Measurements from ENCODE around the gene ADGRL3. TPM values are rescaled to one million over a fixed set of nuclear protein-coding genes. Genes with fewer than 3 reads are reported as not detected.

The ADGRL3 gene
- total and polyA plus RNA-seq, 2 donors (not counting 1 experiment from before 2014, with no cell fraction given) = under 0.01 to 0.05 TPM

DNA sequence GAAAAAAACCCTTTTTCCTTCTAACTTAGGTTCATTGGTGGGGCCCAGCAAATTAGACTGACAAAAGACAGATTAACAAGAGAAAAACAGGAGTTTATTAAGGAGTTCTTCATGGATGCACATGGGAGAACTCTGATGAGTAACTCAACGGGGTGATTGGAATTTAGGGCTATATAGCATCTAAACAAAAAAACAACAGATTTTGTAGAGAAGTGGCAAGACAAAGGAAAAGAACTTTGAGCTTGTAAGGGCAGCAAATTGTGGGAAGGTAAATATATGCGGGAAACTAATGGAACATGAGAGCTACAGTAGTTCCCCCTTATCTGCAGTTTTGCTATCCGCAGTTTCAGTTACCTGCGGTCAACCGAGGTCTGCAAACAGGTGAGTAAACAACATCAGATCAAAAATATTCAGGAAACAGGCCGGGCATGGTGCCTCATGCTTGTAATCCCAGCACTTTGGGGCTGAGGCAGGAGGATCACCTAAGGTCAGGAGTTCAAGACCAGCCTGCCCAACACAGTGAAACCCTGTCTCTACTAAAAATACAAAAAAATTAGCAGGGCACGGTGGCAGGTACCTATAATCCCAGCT lies 573.6 kb downstream of the ADGRL3 start:
- no peaks in the 10 kb centered on the region for H3K36me3 ChIP-seq (ENCODE audit: control insufficient read depth, insufficient read depth, low read length)
- no peak overlapping the region for H3K9ac ChIP-seq (ENCODE audit: insufficient read depth, low read length)
- H3K9me3 ChIP-seq (ENCODE audit: control insufficient read depth, insufficient read depth, low read depth, low read length) = no peaks in the 10 kb centered on the region

DNA sequence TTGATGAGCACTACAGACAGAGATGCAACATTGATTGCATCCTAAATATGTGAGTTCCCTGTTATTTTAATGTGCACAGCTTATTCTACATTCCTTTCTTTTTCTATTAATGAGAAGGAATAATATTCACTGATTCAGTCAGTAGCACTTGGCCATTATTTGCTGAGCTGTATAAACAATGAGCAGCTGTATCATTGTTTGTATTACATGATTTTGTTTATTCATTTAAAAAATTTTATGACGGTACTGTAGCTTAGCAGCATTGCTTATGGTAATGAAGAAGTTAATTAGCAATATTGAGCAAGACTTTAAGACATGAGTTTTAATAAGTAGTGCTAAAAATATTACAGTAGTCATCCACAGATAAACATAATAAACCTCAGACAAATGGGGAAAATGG lies 582.0 kb downstream of the ADGRL3 start:
- Histone ChIP-seq H2AFZ (ENCODE audit: low read length) (no peak overlapping the region), H3K36me3 (ENCODE audit: control insufficient read depth, insufficient read depth, low read length) (no peaks in the 10 kb centered on the region), H3K9me3 (ENCODE audit: control insufficient read depth, insufficient read depth, low read depth, low read length) (no peaks in the 10 kb centered on the region), H3K4me3 (replicated peaks in 1 of 4; ENCODE audit: control extremely low read depth in 1 of 4, insufficient read depth in 1 of 4, low read depth in 3 of 4, low read length in 4 of 4) (no peak overlapping the region), H3K27ac (ENCODE audit: insufficient read depth, low read length) (no peak overlapping the region), H4K20me1 (ENCODE audit: control insufficient read depth, extremely low read depth, insufficient read depth, low read length) (no peaks in the 10 kb centered on the region), H3K4me2 (ENCODE audit: extremely low read depth, insufficient read depth, low read length) (no peak overlapping the region), H3K9ac (ENCODE audit: insufficient read depth, low read length) (no peak overlapping the region), H3K27me3 (ENCODE audit: control insufficient read depth, insufficient read depth, low read length) (no peaks in the 10 kb centered on the region), H3K79me2 (ENCODE audit: control insufficient read depth, insufficient read depth, low read length) (no peaks in the 10 kb centered on the region), H3K4me1 (ENCODE audit: control insufficient read depth, extremely low read depth, insufficient read depth, low read length) (no peaks in the 10 kb centered on the region)
- peak in 1 of 2 donors; percentile 61 for DNase-seq (ENCODE audit: low read depth in 2 of 2)
- TF ChIP-seq EZH2 (IDR thresholded peaks at IDR 0.05; ENCODE audit: low read length, missing control alignments) = no peak
- TF ChIP-seq, protein P1, sequence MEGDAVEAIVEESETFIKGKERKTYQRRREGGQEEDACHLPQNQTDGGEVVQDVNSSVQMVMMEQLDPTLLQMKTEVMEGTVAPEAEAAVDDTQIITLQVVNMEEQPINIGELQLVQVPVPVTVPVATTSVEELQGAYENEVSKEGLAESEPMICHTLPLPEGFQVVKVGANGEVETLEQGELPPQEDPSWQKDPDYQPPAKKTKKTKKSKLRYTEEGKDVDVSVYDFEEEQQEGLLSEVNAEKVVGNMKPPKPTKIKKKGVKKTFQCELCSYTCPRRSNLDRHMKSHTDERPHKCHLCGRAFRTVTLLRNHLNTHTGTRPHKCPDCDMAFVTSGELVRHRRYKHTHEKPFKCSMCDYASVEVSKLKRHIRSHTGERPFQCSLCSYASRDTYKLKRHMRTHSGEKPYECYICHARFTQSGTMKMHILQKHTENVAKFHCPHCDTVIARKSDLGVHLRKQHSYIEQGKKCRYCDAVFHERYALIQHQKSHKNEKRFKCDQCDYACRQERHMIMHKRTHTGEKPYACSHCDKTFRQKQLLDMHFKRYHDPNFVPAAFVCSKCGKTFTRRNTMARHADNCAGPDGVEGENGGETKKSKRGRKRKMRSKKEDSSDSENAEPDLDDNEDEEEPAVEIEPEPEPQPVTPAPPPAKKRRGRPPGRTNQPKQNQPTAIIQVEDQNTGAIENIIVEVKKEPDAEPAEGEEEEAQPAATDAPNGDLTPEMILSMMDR (conservative IDR thresholded peaks at IDR 0.05 in 1 of 2, IDR thresholded peaks at IDR 0.05 in 1 of 2; ENCODE audit: low read depth in 1 of 2, low read length in 2 of 2) = no peak

More for the DNA sequence above, 573.6 kb downstream of the ADGRL3 start:
- no peaks in the 10 kb centered on the region for H4K20me1 ChIP-seq (ENCODE audit: control insufficient read depth, extremely low read depth, insufficient read depth, low read length)
- H3K4me3 ChIP-seq (replicated peaks in 1 of 4; ENCODE audit: control extremely low read depth in 1 of 4, insufficient read depth in 1 of 4, low read depth in 3 of 4, low read length in 4 of 4) = no peak overlapping the region
- no peaks in the 10 kb centered on the region for H3K79me2 ChIP-seq (ENCODE audit: control insufficient read depth, insufficient read depth, low read length)
- no peak overlapping the region for H3K27ac ChIP-seq (ENCODE audit: insufficient read depth, low read length)
- no peaks in the 10 kb centered on the region for H3K4me1 ChIP-seq (ENCODE audit: control insufficient read depth, extremely low read depth, insufficient read depth, low read length)
- H3K27me3 ChIP-seq (ENCODE audit: control insufficient read depth, insufficient read depth, low read length) = no peaks in the 10 kb centered on the region
- no peak overlapping the region for H2AFZ ChIP-seq (ENCODE audit: low read length)
- H3K4me2 ChIP-seq (ENCODE audit: extremely low read depth, insufficient read depth, low read length) = no peak overlapping the region
- TF ChIP-seq EZH2 (IDR thresholded peaks at IDR 0.05; ENCODE audit: low read length, missing control alignments) = no peak
- TF ChIP-seq, protein P1 (conservative IDR thresholded peaks at IDR 0.05 in 1 of 2, IDR thresholded peaks at IDR 0.05 in 1 of 2; ENCODE audit: low read depth in 1 of 2, low read length in 2 of 2) = no peak
- no peak for DNase-seq (ENCODE audit: low read depth in 2 of 2)

DNA sequence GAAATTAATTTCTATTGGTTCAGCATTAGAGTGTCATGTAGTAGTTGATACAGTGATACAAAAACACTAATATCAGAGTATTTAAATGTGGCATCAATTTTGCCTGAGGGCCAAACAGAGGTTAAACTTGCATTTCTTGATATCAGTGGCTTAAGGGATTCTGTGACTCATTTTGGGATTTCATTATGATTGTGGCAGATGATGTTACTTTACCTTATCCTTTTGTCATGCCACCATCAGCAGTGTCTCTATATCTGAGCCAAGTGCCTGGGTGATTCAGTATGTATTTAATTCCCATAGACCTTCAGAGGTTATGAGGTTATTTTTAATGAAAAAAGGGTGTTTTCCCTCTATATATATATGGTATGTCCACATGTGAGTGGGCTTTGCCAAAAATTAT lies 582.9 kb downstream of the ADGRL3 start:
- Histone ChIP-seq H4K20me1 (ENCODE audit: control insufficient read depth, extremely low read depth, insufficient read depth, low read length) (no peaks in the 10 kb centered on the region), H3K4me2 (ENCODE audit: extremely low read depth, insufficient read depth, low read length) (no peak overlapping the region), H3K9me3 (ENCODE audit: control insufficient read depth, insufficient read depth, low read depth, low read length) (no peaks in the 10 kb centered on the region), H3K4me1 (ENCODE audit: control insufficient read depth, extremely low read depth, insufficient read depth, low read length) (no peaks in the 10 kb centered on the region), H3K27ac (ENCODE audit: insufficient read depth, low read length) (no peak overlapping the region), H3K36me3 (ENCODE audit: control insufficient read depth, insufficient read depth, low read length) (no peaks in the 10 kb centered on the region), H3K27me3 (ENCODE audit: control insufficient read depth, insufficient read depth, low read length) (no peaks in the 10 kb centered on the region), H3K79me2 (ENCODE audit: control insufficient read depth, insufficient read depth, low read length) (no peaks in the 10 kb centered on the region), H3K9ac (ENCODE audit: insufficient read depth, low read length) (no peak overlapping the region), H2AFZ (ENCODE audit: low read length) (no peak overlapping the region), H3K4me3 (replicated peaks in 1 of 4; ENCODE audit: control extremely low read depth in 1 of 4, insufficient read depth in 1 of 4, low read depth in 3 of 4, low read length in 4 of 4) (no peak overlapping the region)
- DNase-seq (ENCODE audit: low read depth in 2 of 2) = no peak
- no peak for TF ChIP-seq EZH2 (IDR thresholded peaks at IDR 0.05; ENCODE audit: low read length, missing control alignments)
- TF ChIP-seq, protein P1 (conservative IDR thresholded peaks at IDR 0.05 in 1 of 2, IDR thresholded peaks at IDR 0.05 in 1 of 2; ENCODE audit: low read depth in 1 of 2, low read length in 2 of 2) = no peak
